Endothelial cell (in vitro differentiated cells): ENCODE measurements around the gene ZNF91. TPM values are rescaled to one million over a fixed set of nuclear protein-coding genes. Genes with fewer than 3 reads are reported as not detected.
A peak's percentile ranks its signal among the peaks of the same experiment; 100 is the strongest.

Experiments
- DNase-seq: peaks from one replicate; pipeline ENCODE4 v3.0.0; 2021; ENCODE audit warnings: low spot score
- H3K27ac Mint-ChIP-seq: one replicate; pipeline ENCODE4 v1.8.0; 2021; ENCODE audit warnings: mixed read lengths, inconsistent platforms; ENCODE audit not compliant: unreplicated experiment
- H3K27me3 Mint-ChIP-seq: one replicate; pipeline ENCODE4 v1.8.0; 2021; ENCODE audit warnings: mild to moderate bottlenecking, moderate library complexity, mixed read lengths, inconsistent platforms; ENCODE audit not compliant: unreplicated experiment
- H3K36me3 Mint-ChIP-seq: one replicate; pipeline ENCODE4 v1.8.0; 2021; ENCODE audit warnings: mild to moderate bottlenecking, low read depth, mixed read lengths, inconsistent platforms; ENCODE audit not compliant: unreplicated experiment
- H3K4me1 Mint-ChIP-seq: one replicate; pipeline ENCODE4 v1.8.0; 2021; ENCODE audit warnings: mild to moderate bottlenecking, mixed read lengths, inconsistent platforms; ENCODE audit not compliant: unreplicated experiment
- H3K4me3 Mint-ChIP-seq: one replicate; pipeline ENCODE4 v1.8.0; 2021; ENCODE audit warnings: mild to moderate bottlenecking, mixed read lengths, inconsistent platforms; ENCODE audit not compliant: unreplicated experiment
- H3K9me3 Mint-ChIP-seq: one replicate; pipeline ENCODE4 v1.8.0; 2021; ENCODE audit warnings: mixed read lengths, inconsistent platforms; ENCODE audit not compliant: unreplicated experiment
- CTCF ChIP-seq: fragments of 200-600 bp; sonication (generic); IDR thresholded peaks from one replicate; pipeline ENCODE4 v1.5.0; 2021; ENCODE audit warnings: antibody characterized with exemption; ENCODE audit not compliant: unreplicated experiment
- total RNA-seq: library from RNA; stranded (reverse); fragmentation: NEBNext Ultra II Directional; extraction: Animal tissue kit (Norgen Biotek cat#: 25700); gene quantifications from one replicate; pipeline ENCODE4 v1.2.1, GENCODE V29; 2021; ENCODE audit not compliant: unreplicated experiment

ZNF91 gene
- total RNA-seq, 1 donor from 2014 or later: 51.4 TPM

- peaks cover 3% of the 10 kb centered on the region for H3K27me3 Mint-ChIP-seq
- H3K4me1 Mint-ChIP-seq: peaks cover 9% of the 10 kb centered on the region
- peak overlapping the region; percentile 74 for H3K27ac Mint-ChIP-seq
- no peaks in the 10 kb centered on the region for H3K9me3 Mint-ChIP-seq
- H3K4me3 Mint-ChIP-seq: peak overlapping the region; percentile 88
- no peaks in the 10 kb centered on the region for H3K36me3 Mint-ChIP-seq
- no peak for DNase-seq
- no peak for TF ChIP-seq CTCF
These were observed 19.8 kb upstream of the ZNF91 start for GRCh38 chr19:23415034-23415433.

GRCh38 chr19:23410155-23410554 is 14.9 kb upstream of the ZNF91 start:
- Mint-ChIP-seq H3K36me3 (no peaks in the 10 kb centered on the region), H3K4me1 (peaks cover 10% of the 10 kb centered on the region), H3K27ac (peak overlapping the region; percentile 16), H3K9me3 (no peaks in the 10 kb centered on the region), H3K4me3 (no peak overlapping the region), H3K27me3 (peaks cover 2% of the 10 kb centered on the region)
- DNase-seq: no peak
- TF ChIP-seq CTCF: no peak

GRCh38 chr19:23409392-23410048 is 14.2 kb upstream of the ZNF91 start:
- H3K4me1 Mint-ChIP-seq: peaks cover 4% of the 10 kb centered on the region
- H3K9me3 Mint-ChIP-seq: no peaks in the 10 kb centered on the region
- TF ChIP-seq CTCF: no peak
- H3K4me3 Mint-ChIP-seq: no peak overlapping the region
- H3K27me3 Mint-ChIP-seq: peaks cover 2% of the 10 kb centered on the region
- H3K36me3 Mint-ChIP-seq: no peaks in the 10 kb centered on the region
- H3K27ac Mint-ChIP-seq: no peak overlapping the region
- no peak for DNase-seq

- no peaks in the 10 kb centered on the region for H3K9me3 Mint-ChIP-seq
- no peak for TF ChIP-seq CTCF
These were observed 12.4 kb upstream of the ZNF91 start for GRCh38 chr19:23407616-23408133.

GRCh38 chr19:23406721-23407120 is 11.4 kb upstream of the ZNF91 start:
- no peaks in the 10 kb centered on the region for H3K36me3 Mint-ChIP-seq
- no peak for DNase-seq
- H3K27me3 Mint-ChIP-seq: peaks cover 2% of the 10 kb centered on the region
- H3K9me3 Mint-ChIP-seq: no peaks in the 10 kb centered on the region
- H3K4me3 Mint-ChIP-seq: no peak overlapping the region
- TF ChIP-seq CTCF: no peak
- peaks cover 2% of the 10 kb centered on the region for H3K4me1 Mint-ChIP-seq
- no peak overlapping the region for H3K27ac Mint-ChIP-seq

More at GRCh38 chr19:23407616-23408133, 12.4 kb upstream of the ZNF91 start:
- H3K36me3 Mint-ChIP-seq: no peaks in the 10 kb centered on the region
- H3K4me1 Mint-ChIP-seq: peaks cover 2% of the 10 kb centered on the region
- no peak overlapping the region for H3K4me3 Mint-ChIP-seq
- no peak for DNase-seq
- H3K27me3 Mint-ChIP-seq: peaks cover 2% of the 10 kb centered on the region
- H3K27ac Mint-ChIP-seq: no peak overlapping the region
